Liver (tissue), 3 donors: Measurements from ENCODE around the gene SLC8A2.
"Not testable (repeated sequence)": the region's sequence is repeated elsewhere in the genome, so short reads cannot be mapped to it uniquely, and the experiment has no call there.

Experiments
- ATF3 ChIP-seq: IDR thresholded peaks from 2 replicates; pipeline ENCODE4 v1.6.1; 2016; ENCODE audit warnings: antibody characterized with exemption
- CTCF ChIP-seq: fragments of 150-350 bp; IDR thresholded peaks from 2 replicates; pipeline ENCODE4 v1.5.1; 2017; ENCODE audit warnings: improper control_type of control experiment, low read depth, low read length; ENCODE audit not compliant: missing input control
- EGR1 ChIP-seq, 2 donors: IDR thresholded peaks; 2 replicates each; pipeline ENCODE4 v1.6.1; 2016 to 2018; ENCODE audit warnings: antibody characterized with exemption in 2 of 2, low read depth in 2 of 2
- FOXA1 ChIP-seq: IDR thresholded peaks from 2 replicates; pipeline ENCODE4 v1.6.1; 2016; ENCODE audit warnings: antibody characterized with exemption
- JUND ChIP-seq, 2 donors: IDR thresholded peaks; 2 replicates each; pipeline ENCODE4 v1.6.1; 2016; ENCODE audit warnings: antibody characterized with exemption in 2 of 2
- REST ChIP-seq: IDR thresholded peaks from 2 replicates; pipeline ENCODE4 v1.6.1; 2016; ENCODE audit warnings: antibody characterized with exemption, mild to moderate bottlenecking
- TAF1 ChIP-seq: conservative IDR thresholded peaks from 2 replicates; pipeline ENCODE4 v1.6.1; 2016; ENCODE audit warnings: antibody characterized with exemption, mild to moderate bottlenecking
- YY1 ChIP-seq: IDR thresholded peaks from 2 replicates; pipeline ENCODE4 v1.6.1; 2016; ENCODE audit warnings: antibody characterized with exemption, mild to moderate bottlenecking
- TF ChIP-seq, protein P1 (sequence below): IDR thresholded peaks from 2 replicates; pipeline ENCODE4 v1.6.1; 2016; ENCODE audit warnings: antibody characterized with exemption
- donor health status: healthy.
- donor health status: healthy.

DNA sequence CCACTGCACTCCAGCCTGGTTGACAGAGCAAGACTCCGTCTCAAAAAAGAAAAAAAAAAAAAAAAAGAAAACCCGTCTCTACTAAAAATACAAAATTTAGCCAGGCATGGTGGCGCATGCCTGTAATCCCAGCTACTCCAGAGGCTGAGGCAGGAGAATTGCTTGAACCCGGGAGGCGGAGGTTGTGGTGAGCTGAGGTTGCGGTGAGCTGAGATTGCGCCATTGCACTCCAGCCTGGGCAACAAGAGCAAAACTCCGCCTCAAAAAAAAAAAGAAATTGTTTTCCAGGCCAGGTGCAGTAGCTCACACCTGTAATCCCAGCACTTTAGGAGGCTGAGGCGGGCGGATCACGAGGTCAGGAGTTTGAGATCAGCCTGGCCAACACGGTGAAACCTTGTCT lies 85.1 kb downstream of the SLC8A2 start:
- TF ChIP-seq, protein P1, sequence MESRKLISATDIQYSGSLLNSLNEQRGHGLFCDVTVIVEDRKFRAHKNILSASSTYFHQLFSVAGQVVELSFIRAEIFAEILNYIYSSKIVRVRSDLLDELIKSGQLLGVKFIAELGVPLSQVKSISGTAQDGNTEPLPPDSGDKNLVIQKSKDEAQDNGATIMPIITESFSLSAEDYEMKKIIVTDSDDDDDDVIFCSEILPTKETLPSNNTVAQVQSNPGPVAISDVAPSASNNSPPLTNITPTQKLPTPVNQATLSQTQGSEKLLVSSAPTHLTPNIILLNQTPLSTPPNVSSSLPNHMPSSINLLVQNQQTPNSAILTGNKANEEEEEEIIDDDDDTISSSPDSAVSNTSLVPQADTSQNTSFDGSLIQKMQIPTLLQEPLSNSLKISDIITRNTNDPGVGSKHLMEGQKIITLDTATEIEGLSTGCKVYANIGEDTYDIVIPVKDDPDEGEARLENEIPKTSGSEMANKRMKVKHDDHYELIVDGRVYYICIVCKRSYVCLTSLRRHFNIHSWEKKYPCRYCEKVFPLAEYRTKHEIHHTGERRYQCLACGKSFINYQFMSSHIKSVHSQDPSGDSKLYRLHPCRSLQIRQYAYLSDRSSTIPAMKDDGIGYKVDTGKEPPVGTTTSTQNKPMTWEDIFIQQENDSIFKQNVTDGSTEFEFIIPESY = not testable (repeated sequence)
- not testable (repeated sequence) for TF ChIP-seq CTCF; TAF1; EGR1 (IDR thresholded peaks at IDR 0.05; ENCODE audit: low read depth in 2 of 2); JUND (IDR thresholded peaks at IDR 0.05); REST; ATF3; YY1; FOXA1
